Brain pericyte (primary cell): ENCODE data around the gene PROM1.

ENCODE experiments used
- DNase-seq: peaks from one replicate; pipeline ENCODE4 v3.0.0-alpha.2; 2012; ENCODE audit warnings: low read depth, low spot score

PROM1 gene

GRCh38 chr4:16109256-16109655 is 25.4 kb upstream of the PROM1 start:
- no peak for DNase-seq

GRCh38 chr4:16106956-16107355 is 23.1 kb upstream of the PROM1 start:
- no peak for DNase-seq

GRCh38 chr4:16104520-16104919 is 20.7 kb upstream of the PROM1 start:
- no peak for DNase-seq

GRCh38 chr4:16102356-16102755 is 18.5 kb upstream of the PROM1 start:
- DNase-seq = no peak

- DNase-seq = no peak
These were observed 17.0 kb upstream of the PROM1 start for GRCh38 chr4:16100833-16101232.

GRCh38 chr4:16092682-16093319 is 9.0 kb upstream of the PROM1 start:
- DNase-seq = no peak

- DNase-seq = no peak
These were observed 6.4 kb upstream of the PROM1 start for GRCh38 chr4:16090096-16090705.

- DNase-seq = no peak
These were observed 5.3 kb upstream of the PROM1 start for GRCh38 chr4:16089156-16089555.

- no peak for DNase-seq
These were observed 4.8 kb upstream of the PROM1 start for GRCh38 chr4:16088601-16089000.

GRCh38 chr4:16085822-16086221 is 2.0 kb upstream of the PROM1 start:
- no peak for DNase-seq

- DNase-seq = no peak
These were observed 1.2 kb downstream of the PROM1 start for GRCh38 chr4:16082426-16083240.

- DNase-seq = no peak
These were observed 1.8 kb downstream of the PROM1 start for GRCh38 chr4:16082041-16082425.

- no peak for DNase-seq
These were observed 4.8 kb downstream of the PROM1 start for GRCh38 chr4:16079046-16079445.

GRCh38 chr4:16078195-16078760 is 5.5 kb downstream of the PROM1 start:
- no peak for DNase-seq

GRCh38 chr4:16077786-16078185 is 6.0 kb downstream of the PROM1 start:
- no peak for DNase-seq

- no peak for DNase-seq
These were observed 7.7 kb downstream of the PROM1 start for GRCh38 chr4:16075975-16076757.

GRCh38 chr4:16075061-16075460 is 8.8 kb downstream of the PROM1 start:
- DNase-seq = no peak

- no peak for DNase-seq
These were observed 11.7 kb downstream of the PROM1 start for GRCh38 chr4:16072168-16072567.

- DNase-seq = no peak
These were observed 13.6 kb downstream of the PROM1 start for GRCh38 chr4:16070203-16070602.

GRCh38 chr4:16067515-16067914 is 16.3 kb downstream of the PROM1 start:
- no peak for DNase-seq

- no peak for DNase-seq
These were observed 17.2 kb downstream of the PROM1 start for GRCh38 chr4:16066586-16067128.
